GM19193 (cell line): ENCODE data around the gene SEMA4D.

Experiments
- POLR2A ChIP-seq: IDR thresholded peaks from 4 replicates; pipeline ENCODE4 v1.6.1; 2011; ENCODE audit not compliant: insufficient read depth, insufficient read length; ENCODE audit errors: extremely low read depth

Gene SEMA4D

DNA sequence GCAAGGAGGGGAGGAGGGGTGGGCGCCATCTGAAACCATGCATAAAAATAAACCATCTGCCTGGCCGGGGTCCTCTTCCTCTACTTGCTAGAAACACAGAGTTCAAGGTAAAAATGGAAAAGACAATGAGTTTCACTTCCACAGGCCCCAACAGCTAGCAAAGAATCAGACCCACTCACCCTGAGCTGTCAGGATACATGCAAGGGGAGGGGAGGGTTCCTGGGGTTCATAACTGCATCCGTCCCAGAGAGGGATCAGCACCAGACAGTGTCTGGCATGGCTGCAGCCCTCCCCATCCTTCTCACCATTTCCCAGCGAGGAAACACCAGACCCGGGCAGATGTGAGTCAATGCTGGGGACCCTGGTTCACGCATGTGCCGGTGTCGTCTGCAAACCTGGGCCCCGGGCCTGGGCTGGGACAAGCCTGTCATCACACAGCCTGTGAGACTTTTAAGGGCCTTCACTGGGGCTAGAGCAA, 55.4 kb downstream of the SEMA4D start:
- TF ChIP-seq POLR2A: peak; percentile 6

DNA sequence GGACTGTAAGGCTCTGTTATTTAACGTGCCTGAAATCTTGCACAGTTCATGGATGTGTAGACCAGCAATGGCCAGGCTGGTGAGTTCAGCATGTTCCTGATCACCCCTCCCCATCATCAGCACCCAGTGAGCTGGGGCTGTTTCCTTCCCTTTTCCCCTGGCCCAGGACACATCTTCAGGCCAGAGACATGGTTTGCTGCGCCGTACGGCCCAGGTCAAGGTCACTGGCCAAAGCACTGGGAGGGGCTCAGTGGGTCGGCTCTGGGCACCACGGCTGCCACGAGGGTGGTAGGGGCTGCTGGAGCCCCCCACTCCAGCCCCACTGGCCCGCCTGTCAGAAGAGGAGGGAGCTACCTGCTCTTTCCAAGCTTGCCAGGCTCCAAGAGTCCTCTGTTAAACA, 55.9 kb downstream of the SEMA4D start:
- TF ChIP-seq POLR2A: peak; percentile 2

DNA sequence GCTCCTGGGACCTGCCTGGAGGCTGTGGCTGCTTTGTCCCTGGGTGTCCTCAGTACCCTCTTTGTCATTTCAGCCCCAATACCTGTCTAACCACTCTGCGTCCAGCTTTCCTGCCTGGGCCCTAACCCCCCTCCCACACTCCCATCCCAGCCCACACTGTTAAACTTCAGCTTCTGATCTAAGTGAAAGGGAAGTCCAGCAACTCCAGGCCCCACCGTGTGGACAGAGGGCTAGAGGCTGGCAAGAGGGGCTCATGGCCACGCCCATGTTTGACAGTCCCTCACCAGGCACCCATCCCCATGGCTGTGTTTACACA, 56.3 kb downstream of the SEMA4D start:
- no peak for TF ChIP-seq POLR2A

DNA sequence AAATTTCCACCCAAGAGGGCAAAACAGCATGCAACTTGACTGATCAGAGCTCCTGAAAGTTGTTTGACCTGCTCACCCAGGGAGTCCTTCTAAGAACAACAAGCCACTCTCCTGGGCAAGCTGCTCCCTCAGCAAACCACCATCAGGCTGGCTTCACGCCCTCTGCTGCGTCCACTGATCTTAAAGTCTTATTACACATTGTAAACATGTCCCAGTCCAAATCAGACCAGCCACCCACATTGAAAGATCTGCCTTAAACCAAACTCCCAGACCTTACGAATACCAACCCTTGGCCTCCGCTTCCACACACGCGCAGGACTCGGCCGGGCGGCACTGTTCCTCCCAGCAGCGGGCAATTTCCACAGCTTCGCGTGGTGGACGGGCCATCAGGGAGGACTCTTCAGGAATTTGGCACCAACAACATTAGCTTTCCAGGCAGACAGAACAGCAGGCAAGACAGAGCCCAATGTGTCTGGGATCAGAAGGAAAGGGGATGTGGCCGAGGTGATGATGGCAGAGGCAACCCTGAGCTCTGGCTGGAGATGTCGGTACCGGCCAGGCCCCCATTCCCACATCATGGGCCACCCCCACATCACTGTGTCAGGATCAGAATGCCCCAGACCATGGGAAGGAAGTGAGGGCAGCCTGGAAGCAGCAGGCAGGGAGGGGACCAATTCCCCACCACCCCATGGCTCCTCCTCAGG, 56.8 kb downstream of the SEMA4D start:
- no peak for TF ChIP-seq POLR2A

DNA sequence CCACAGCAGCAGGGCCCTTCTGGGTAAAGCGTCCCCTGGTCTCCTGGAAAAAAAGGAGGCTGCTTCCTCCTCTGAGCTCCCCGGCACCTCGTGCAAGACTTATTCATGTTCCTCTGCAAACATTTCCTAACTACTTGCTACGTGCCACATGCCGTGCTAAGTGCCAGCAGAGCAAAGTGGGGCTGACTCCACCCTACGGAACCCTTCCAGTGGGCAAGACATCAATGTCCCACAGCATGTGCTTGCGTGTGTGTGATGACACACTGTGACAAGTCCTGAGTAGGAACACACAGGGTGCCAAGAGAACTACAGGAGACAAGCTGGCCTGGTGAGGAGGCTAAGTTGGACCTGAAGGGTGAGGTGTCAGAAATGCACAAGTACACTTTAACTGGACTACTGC, 57.4 kb downstream of the SEMA4D start:
- TF ChIP-seq POLR2A: no peak

DNA sequence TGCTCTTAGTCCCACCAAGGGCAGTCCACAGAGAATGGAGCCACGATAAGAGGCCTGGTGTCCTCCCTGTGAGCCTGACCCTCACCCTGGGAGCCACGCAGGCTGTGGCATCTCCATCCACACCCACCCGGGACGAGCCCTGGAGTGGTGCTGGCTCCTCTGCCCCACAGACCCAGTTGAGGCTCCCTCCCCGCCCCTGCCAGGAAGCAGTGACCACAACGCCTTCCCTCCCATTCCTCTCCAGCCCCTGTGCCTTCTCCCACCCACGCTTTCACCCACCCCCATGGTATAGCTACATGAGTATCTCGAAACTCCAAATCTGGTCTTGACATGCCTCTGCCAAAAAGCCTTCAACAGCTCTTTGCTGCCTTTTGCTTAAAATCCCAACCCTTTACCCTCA, 57.9 kb downstream of the SEMA4D start:
- TF ChIP-seq POLR2A: no peak

DNA sequence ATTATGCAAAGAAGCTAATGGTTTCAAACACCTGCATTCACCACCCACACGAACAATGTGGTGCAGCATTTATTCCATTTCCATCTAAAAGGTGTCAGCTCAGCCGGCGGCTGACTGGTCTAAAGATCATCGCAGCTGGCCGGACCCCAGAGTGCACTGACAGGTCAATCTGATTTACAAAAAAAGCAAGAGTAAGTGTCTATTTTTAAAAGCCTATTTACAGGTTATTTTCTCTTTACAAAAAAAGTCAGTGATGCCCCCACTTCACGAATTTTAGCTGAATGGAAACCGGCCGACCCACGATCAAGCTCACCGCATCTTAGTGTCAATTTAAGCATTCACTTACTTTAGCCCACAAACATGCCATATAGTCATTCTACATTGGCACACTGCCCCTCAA, 58.3 kb downstream of the SEMA4D start:
- TF ChIP-seq POLR2A: no peak

DNA sequence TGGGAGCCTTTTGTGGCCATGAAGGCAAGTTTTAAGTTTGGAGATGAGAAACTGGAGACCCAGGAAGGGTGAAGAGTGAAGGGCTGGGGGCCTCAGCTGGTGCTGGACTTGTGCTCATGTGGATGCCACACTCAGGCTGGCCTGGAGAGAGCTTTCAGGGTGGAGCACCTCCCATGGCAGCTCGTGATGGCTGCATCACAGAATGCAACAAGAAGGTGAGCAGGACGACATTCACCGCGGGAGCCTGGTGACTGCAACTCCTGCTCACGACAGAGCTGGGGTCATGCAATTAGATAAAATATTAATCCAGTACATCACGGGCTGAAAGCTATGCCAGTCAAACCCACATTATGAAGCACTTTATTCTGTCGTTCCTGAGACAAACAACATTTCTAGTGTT, 59.7 kb downstream of the SEMA4D start:
- TF ChIP-seq POLR2A: no peak

DNA sequence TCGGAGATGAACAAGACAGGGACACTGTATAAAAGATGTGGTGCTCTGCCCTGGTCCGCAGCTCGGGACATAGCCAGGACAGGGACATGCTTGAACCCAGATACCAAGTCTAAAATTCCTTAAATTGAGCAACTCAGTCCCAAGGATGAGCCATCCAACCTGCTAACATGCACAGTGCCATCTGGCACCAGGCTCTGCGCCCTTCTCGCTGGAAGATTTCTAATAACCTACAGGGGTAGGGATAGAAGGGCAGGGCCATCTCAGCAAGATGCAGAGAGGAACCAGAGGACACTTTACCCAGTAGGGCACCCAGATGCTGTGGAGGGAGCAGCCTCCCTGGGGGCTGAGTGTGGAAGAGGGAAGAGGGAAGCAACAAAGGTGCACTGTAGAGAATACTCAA, 60.1 kb downstream of the SEMA4D start:
- no peak for TF ChIP-seq POLR2A

DNA sequence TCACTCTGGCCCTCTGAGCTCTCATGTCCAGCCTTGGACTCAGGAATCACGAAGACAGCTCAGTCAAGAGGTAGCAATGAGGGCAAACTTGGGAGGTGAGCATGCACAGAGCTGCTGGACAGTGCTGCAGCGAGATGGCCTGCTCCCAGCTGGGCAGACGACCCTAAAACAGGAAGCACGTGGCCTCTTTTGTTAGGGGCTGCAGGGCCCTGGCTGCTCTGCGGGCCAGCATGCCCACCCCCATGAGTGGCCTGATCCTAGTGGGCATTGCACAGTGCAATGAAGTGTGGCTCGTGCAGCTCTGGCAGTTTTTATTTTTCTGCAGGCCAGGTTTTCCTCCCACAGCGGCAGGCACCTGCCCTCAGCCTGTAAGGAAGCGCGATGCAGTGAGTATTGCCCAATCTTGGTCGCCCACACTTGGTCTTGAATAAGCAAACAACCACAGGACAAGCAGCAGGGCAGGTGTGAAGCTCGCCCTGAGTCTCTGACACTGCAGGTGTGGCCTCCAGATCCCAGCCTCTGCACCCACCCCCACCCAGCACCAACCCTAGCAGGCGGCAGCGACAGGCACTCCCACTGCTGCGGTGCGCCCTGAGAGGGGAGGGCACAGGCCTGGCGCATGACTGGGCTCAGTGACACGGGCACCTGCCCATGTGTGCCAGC, 60.8 kb downstream of the SEMA4D start:
- TF ChIP-seq POLR2A: no peak

DNA sequence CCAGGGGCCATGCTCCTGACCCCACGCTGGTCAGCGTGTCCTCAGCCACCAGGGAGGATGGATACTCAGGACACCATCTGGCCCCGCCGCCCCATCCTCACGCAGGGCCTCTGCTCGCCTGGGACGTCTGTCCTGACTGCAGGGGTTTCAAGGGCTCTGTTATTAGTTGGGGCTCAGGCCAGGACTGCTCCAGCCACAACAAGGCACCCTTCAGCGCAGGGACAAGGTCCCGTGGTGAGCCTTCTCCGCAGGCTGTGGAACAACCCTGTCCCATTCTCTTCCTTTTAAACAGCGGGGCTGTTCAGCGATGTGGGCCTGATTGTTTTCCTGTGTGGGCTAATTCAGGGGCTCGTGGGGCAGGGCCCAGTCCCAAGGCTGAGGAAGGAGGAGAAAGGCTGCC, 61.6 kb downstream of the SEMA4D start:
- TF ChIP-seq POLR2A: no peak

DNA sequence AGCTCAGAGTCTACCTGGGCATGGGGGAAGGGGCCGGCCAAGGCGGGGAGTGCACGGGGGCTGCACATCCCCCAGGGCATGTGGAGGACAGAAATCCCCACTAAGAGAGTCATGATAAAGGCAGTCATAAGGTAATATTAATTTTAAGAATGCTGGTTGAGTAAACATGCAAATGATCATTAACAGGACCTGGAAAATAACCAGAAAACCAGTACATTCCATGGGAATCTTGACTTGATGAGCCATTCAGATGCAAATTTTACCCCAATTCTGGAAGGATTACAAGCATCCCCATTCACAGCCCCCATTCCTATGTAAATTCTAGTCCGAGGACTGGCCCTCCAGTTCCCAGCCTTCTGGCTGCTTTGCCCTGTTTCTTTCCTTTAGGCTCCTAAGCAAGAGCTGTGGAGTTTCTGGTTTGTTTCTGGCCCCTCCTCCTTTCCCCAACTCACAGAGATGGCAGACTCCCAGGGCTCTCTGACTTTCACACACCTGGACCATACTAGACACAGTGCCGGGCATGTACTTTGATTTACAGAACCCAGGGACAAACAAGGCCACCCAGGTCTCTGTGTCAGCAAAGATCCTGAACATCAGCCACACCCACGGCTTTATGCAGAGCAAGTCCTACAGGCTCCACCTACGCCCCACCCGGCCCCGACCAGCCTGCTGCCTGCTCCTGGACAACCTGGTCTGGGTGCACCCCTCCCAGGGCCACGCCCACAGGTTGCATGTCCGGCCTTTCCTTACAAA, 62.7 kb downstream of the SEMA4D start:
- TF ChIP-seq POLR2A: no peak

DNA sequence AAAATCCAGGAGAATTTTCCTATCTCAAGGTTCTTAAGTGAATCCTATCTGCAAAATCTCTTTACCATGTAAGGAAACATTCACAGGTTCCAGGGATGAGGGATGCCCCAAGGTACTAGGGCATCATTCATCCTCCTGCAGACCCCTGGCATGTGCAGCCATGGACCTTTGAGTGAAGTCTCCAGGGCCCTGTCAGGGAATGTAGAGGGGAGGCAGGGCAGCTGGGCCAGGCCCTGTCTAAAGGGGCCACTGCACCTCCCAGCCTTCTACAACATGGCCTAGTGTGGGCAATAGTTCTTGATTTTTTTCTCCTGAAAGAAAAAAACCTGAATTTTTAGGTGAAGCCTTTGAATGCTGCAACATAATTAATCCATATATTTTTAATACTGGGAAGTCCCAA, 63.3 kb downstream of the SEMA4D start:
- TF ChIP-seq POLR2A: no peak

DNA sequence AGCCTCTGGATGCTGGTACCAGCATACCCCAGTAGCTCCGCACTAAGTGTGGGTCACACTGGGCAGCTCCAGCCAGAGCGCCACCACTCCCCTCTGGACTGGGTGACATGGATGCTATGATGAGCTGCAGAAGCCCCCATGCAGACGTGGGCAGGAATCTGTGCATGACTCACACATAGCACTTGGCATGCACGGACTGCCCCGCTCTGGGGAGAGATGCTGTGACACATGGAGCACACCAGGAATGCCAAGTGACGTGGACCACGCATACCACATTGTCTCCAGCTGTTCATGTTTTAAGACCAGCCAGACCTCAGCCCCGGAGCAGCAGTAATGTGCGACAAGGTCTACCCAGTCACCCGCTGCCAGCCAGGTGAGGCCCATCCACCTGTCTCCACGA, 64.1 kb downstream of the SEMA4D start:
- TF ChIP-seq POLR2A: no peak

DNA sequence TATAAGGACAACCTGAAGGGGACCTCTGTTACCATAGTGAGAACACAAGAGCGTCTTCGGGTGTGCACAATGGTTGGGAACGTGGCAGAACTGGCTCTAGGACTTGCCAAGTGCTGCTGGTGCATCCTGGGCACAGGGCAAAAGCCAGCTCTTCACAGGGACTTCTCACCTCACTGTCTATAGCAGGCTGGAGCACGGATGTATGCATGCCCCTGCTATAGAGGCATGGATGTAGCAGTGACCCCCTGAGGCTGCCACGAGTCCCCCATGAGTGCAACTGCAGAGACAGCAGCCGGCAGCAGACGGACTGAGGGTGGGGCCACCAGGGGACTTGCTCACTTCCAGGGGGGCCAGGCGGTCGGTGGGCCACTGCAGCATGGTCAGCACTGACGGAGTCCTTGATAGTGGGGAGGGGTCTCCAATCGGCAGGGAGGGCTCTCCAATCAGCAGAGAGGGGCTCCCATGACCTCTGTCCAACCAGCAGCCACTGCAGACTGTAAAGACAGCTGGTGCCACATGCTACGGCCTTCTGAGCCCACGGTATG, 64.9 kb downstream of the SEMA4D start:
- TF ChIP-seq POLR2A: no peak
